HUES64 (cell line): Measurements from ENCODE around the gene PLCB4.

ENCODE experiments used
- H3K27ac ChIP-seq: 2 replicates; pipeline ENCODE4 v1.7.0; 2013; ENCODE audit warnings: low read depth, low read length, inconsistent platforms
- H3K27me3 ChIP-seq: 2 replicates; pipeline ENCODE4 v1.6.1; 2013; ENCODE audit warnings: mild to moderate bottlenecking, low read length; ENCODE audit not compliant: insufficient read depth
- H3K36me3 ChIP-seq: 2 replicates; pipeline ENCODE4 v1.6.1; 2013; ENCODE audit warnings: mild to moderate bottlenecking, low read length; ENCODE audit not compliant: insufficient read depth
- H3K4me1 ChIP-seq: 2 replicates; pipeline ENCODE4 v1.6.1; 2013; ENCODE audit warnings: mild to moderate bottlenecking, low read length, moderate library complexity; ENCODE audit not compliant: insufficient read depth
- H3K4me3 ChIP-seq: 2 replicates; pipeline ENCODE4 v1.5.1; 2013; ENCODE audit warnings: mild to moderate bottlenecking, low read length, moderate library complexity
- H3K9ac ChIP-seq: 2 replicates; pipeline ENCODE4 v1.6.1; 2013; ENCODE audit warnings: mild to moderate bottlenecking, low read depth, low read length
- H3K9me3 ChIP-seq: 2 replicates; pipeline ENCODE4 v1.6.1; 2013; ENCODE audit warnings: low read depth, low read length; ENCODE audit not compliant: insufficient read depth
- WGBS: fragments of 150-250, 120-280 bp; methylation state at CpG from one replicate; pipeline ENCODE4 v1.1.7; 2013; ENCODE audit warnings: missing lambda C conversion rate; 5-methylcytosine and 5-hydroxymethylcytosine counted together

PLCB4 gene

DNA sequence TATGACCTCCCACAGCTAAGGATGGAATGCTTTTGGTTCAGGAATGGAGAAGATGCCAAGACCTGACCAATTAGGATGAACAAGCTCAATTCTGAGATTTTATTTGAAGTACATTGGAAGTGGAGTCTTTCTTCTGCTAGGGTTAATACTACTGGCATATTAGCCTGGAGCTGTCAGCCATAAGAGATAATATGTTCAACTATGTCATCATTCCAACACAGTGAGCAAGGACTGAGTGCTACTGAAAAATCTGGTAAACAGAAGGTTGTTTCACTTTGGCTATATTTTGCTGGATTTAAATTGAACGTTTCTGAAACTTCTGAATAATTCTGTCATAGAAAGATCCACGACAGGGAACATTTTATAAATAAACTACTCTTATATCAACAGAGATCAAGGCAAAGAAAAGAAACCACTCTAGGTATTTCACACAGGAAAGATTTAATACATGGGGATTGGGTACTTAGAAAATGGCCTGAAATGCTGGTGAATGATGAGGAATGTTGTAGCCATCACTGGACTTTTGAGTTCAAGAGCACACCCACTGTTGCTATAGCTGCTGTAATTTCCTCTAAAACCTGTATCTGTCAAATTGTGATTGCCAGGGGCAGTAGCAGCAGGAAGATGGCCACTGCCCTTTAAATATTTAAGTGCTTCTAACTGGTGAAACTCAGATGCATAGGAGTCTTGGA, 200.5 kb downstream of the PLCB4 start:
- H3K4me1 ChIP-seq, result no peaks in the 10 kb centered on the region
- no peak overlapping the region for H3K9ac ChIP-seq
- H3K9me3 ChIP-seq, result no peaks in the 10 kb centered on the region
- no peak overlapping the region for H3K4me3 ChIP-seq
- H3K36me3 ChIP-seq, result no peaks in the 10 kb centered on the region
- no peak overlapping the region for H3K27ac ChIP-seq
- 92% methylated on average over 1 of the region's 2 CpGs for WGBS
- H3K27me3 ChIP-seq, result no peaks in the 10 kb centered on the region

DNA sequence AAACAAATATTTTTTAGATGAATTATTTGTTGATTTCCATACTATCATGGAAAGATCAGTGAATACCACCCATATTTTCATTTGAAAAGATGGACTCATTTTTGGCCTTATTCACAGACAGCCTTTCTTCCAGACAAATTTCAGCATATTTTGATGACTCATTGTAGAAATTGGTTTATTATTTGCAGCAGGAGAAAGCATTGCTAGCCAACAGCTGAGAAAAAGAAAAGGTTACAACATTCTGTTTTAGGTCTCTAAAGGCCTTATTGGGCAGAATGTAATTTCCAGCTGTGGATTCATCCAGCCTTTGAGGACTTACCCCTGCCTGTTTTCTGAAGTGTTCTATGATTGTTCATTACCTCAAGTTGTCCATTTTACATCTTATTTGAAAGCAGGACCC, 201.9 kb downstream of the PLCB4 start:
- Histone ChIP-seq H3K4me3 (no peak overlapping the region), H3K4me1 (no peaks in the 10 kb centered on the region), H3K36me3 (no peaks in the 10 kb centered on the region; the same call in 1 of the 2 replicates), H3K9ac (no peak overlapping the region), H3K9me3 (no peaks in the 10 kb centered on the region), H3K27ac (no peak overlapping the region), H3K27me3 (no peaks in the 10 kb centered on the region)

DNA sequence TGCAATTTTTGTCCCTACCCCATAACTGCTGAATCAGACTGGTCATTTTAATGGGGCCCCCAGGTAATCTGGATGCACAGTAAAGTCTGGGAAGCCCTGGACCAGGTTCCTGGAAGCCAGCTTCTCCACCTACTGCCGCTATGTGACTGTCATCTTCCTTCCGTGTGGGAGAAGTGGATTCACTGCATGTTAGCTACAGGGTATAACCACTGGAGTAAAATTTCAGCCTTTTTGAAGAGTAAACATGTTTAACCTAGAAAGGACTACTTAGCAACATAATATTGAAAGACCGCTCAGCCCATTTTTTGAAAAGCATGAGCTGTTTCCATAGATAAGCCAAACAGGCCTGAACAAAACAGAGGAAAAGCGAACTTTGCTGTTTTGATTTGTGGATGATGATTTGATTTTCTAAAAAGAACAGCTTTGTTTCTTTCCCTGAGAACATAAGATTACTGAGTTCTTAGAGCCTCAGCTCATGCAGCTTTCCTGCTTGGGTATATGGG, 208.1 kb downstream of the PLCB4 start:
- peaks cover 5% of the 10 kb centered on the region; the same call in 1 of the 2 replicates for H3K4me1 ChIP-seq
- H3K27ac ChIP-seq, result no peak overlapping the region
- no peaks in the 10 kb centered on the region for H3K9me3 ChIP-seq
- no peaks in the 10 kb centered on the region for H3K27me3 ChIP-seq
- no peak overlapping the region for H3K9ac ChIP-seq
- no peaks in the 10 kb centered on the region; the same call in 1 of the 2 replicates for H3K36me3 ChIP-seq
- no peak overlapping the region for H3K4me3 ChIP-seq
- WGBS, result 96% methylated on average over 4 of the region's 4 CpGs

- H3K27ac ChIP-seq, result no peak overlapping the region
- H3K4me1 ChIP-seq, result peaks cover 5% of the 10 kb centered on the region; the same call in 1 of the 2 replicates
- H3K9ac ChIP-seq, result no peak overlapping the region
- no peaks in the 10 kb centered on the region; the same call in 1 of the 2 replicates for H3K36me3 ChIP-seq
- H3K27me3 ChIP-seq, result no peaks in the 10 kb centered on the region
- H3K9me3 ChIP-seq, result no peaks in the 10 kb centered on the region
- no peak overlapping the region for H3K4me3 ChIP-seq
- WGBS, result 87% methylated on average over 2 of the region's 2 CpGs
Observed at GRCh38 chr20:9279918-9280401, 211.1 kb downstream of the PLCB4 start.

DNA sequence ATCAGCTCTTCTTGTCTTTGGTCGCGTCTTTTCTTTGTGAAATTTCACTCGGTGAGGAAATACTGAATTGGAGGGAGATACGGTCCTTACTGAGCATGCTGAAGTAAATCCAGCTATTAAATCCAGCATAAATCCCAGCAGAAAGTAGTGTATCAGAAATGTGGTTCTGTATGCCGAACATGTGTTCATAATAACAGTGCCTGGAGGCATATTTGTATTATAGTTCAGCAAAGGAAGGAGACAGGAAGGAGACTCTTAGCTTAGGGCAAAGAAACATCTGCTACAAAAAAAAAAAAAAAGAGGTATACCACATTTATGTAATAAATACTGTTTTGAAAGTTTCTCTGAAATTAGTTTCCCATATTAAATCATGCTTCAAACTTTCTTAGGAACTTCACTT, 211.8 kb downstream of the PLCB4 start:
- Histone ChIP-seq H3K9me3 (no peaks in the 10 kb centered on the region), H3K4me3 (no peak overlapping the region)
- WGBS, result 98% methylated on average over 5 of the region's 5 CpGs

DNA sequence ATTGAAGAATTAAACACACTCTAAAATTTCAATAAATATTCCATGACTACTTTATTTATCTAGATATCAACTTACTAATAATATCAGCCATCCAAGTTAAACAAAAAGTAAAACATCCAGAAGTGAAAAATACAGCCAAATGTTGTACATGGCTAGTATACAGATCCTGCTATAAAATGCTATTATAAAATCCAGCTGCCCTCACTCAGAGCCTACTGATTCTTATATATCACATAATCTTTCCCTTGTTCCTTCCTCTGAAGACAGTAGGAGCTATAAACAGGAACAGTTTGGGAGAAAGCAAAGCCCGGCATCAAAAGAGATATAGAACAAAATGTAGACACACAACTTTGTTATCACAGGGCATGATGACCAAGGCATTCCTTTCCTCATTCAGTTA, 212.9 kb downstream of the PLCB4 start:
- peaks cover 5% of the 10 kb centered on the region; the same call in 1 of the 2 replicates for H3K4me1 ChIP-seq
- H3K9me3 ChIP-seq, result no peaks in the 10 kb centered on the region
- H3K27ac ChIP-seq, result no peak overlapping the region
- no peaks in the 10 kb centered on the region for H3K27me3 ChIP-seq
- H3K36me3 ChIP-seq, result no peaks in the 10 kb centered on the region
- H3K9ac ChIP-seq, result no peak overlapping the region
- no peak overlapping the region for H3K4me3 ChIP-seq
- 93% methylated on average over 1 of the region's 1 CpG for WGBS

More for the DNA sequence above, 211.8 kb downstream of the PLCB4 start:
- no peak overlapping the region for H3K9ac ChIP-seq
- H3K4me1 ChIP-seq, result peaks cover 5% of the 10 kb centered on the region; the same call in 1 of the 2 replicates
- no peaks in the 10 kb centered on the region for H3K27me3 ChIP-seq
- no peaks in the 10 kb centered on the region; the same call in 1 of the 2 replicates for H3K36me3 ChIP-seq
- H3K27ac ChIP-seq, result no peak overlapping the region

GRCh38 chr20:9285617-9286016, 216.7 kb downstream of the PLCB4 start:
- WGBS, result 93% methylated on average over 2 of the region's 2 CpGs
- no peaks in the 10 kb centered on the region for H3K9me3 ChIP-seq
- H3K9ac ChIP-seq, result no peak overlapping the region
- no peak overlapping the region for H3K4me3 ChIP-seq
- no peaks in the 10 kb centered on the region for H3K36me3 ChIP-seq
- H3K4me1 ChIP-seq, result no peaks in the 10 kb centered on the region
- no peaks in the 10 kb centered on the region for H3K27me3 ChIP-seq
- no peak overlapping the region for H3K27ac ChIP-seq

- no peaks in the 10 kb centered on the region for H3K36me3 ChIP-seq
- H3K4me3 ChIP-seq, result no peak overlapping the region
- no peaks in the 10 kb centered on the region for H3K9me3 ChIP-seq
- H3K27me3 ChIP-seq, result no peaks in the 10 kb centered on the region
- no peak overlapping the region for H3K27ac ChIP-seq
- H3K4me1 ChIP-seq, result no peaks in the 10 kb centered on the region
- WGBS, result 92% methylated on average over 3 of the region's 3 CpGs
- H3K9ac ChIP-seq, result no peak overlapping the region
Observed at GRCh38 chr20:9286501-9287461, 217.9 kb downstream of the PLCB4 start.

DNA sequence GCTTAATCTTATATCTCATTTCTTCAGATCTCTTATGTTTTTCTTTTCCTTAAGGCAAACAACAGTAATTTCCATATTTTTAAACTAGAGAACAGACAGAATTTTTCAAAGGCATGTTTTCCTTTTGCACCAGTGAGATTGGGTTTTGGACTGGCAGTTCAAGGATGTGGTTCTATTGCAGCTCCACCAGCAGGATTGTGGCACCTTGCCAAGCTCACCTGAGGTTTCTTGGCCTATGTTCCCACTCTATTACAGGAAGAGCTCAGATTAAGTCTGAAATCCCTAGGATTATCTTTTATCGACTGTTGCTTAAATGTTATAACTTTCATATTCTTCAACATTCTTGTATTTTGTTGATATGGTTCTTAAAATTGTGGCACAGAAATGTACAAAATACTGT, 218.9 kb downstream of the PLCB4 start:
- WGBS, result no CpG with 5 or more reads among the region's 1 CpG
- Histone ChIP-seq H3K27me3 (no peaks in the 10 kb centered on the region), H3K9ac (no peak overlapping the region), H3K27ac (no peak overlapping the region), H3K4me3 (no peak overlapping the region), H3K9me3 (no peaks in the 10 kb centered on the region), H3K4me1 (no peaks in the 10 kb centered on the region), H3K36me3 (no peaks in the 10 kb centered on the region)

DNA sequence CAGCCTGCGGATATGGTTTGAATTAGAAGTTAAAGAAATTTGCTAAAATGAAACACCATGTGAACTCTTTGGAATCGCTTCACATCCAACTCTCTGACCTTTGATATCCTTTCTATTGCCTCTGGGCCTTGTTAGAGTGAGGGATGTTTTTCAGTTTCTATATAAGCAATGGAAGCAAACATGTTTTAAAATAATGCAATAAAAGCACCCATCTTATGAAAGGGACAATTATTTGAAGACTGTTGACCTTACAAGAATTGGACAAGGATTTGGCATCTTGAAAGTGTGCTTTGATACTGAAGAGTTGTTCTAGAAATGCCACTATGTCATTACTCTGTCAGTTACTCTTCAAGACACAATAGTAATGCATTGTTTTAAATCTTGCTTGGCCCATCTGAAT, 221.4 kb downstream of the PLCB4 start:
- H3K27me3 ChIP-seq, result no peaks in the 10 kb centered on the region
- no peaks in the 10 kb centered on the region for H3K4me1 ChIP-seq
- no peaks in the 10 kb centered on the region for H3K9me3 ChIP-seq
- H3K36me3 ChIP-seq, result no peaks in the 10 kb centered on the region
- H3K27ac ChIP-seq, result no peak overlapping the region
- H3K4me3 ChIP-seq, result no peak overlapping the region
- no peak overlapping the region for H3K9ac ChIP-seq
- WGBS, result 100% methylated on average over 1 of the region's 2 CpGs

DNA sequence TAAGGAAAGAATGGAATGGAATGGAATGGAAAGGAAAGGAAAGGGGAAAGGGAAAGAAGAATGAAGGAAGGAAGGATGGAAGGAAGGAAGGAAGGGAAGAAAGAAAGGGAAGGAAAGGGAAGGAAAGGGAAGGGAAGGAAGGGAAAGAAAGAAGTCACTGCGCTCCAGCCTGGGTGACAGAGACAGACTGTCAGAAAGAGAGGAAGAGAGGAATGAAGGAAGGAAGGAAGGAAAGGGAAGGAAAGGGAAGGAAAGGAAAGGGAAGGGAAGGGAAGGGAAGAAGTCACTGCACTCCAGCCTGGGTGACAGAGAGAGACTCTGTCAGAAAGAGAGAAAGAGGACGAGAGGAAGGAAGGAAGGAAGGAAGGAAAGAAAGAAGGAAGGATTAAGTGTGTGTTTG, 224.3 kb downstream of the PLCB4 start:
- Histone ChIP-seq H3K9me3 (no peaks in the 10 kb centered on the region), H3K4me1 (no peaks in the 10 kb centered on the region), H3K36me3 (no peaks in the 10 kb centered on the region), H3K27me3 (no peaks in the 10 kb centered on the region), H3K9ac (no peak overlapping the region), H3K27ac (no peak overlapping the region), H3K4me3 (no peak overlapping the region)
- 92% methylated on average over 2 of the region's 2 CpGs for WGBS
